Mesenchymal stem cell (in vitro differentiated cells and primary cell): Measurements from ENCODE around the gene PNMA6E.

Experiments
- DNase-seq: peaks from one replicate; pipeline ENCODE4 v3.0.0-alpha.2; 2013
- H2AFZ ChIP-seq: one replicate; pipeline ENCODE4 v1.6.1; 2013; ENCODE audit warnings: low read depth, mild to moderate bottlenecking, control low read depth, inconsistent platforms, low read length, moderate library complexity
- H2AK5ac ChIP-seq: 2 replicates; pipeline ENCODE4 v1.6.1; 2013; ENCODE audit warnings: low read length, moderate library complexity, mild to moderate bottlenecking, inconsistent platforms; ENCODE audit not compliant: severe bottlenecking
- H2BK120ac ChIP-seq: one replicate; pipeline ENCODE4 v1.6.1; 2013; ENCODE audit warnings: low read depth, mild to moderate bottlenecking, inconsistent platforms, low read length, moderate library complexity
- H2BK12ac ChIP-seq, 2 experiments: one replicate each; pipeline ENCODE4 v1.6.1; 2013; ENCODE audit warnings: inconsistent platforms in 2 of 2, low read length in 2 of 2, mild to moderate bottlenecking in 2 of 2, moderate library complexity in 2 of 2, control low read depth in 1 of 2
- H2BK15ac ChIP-seq: one replicate; pipeline ENCODE4 v1.6.1; 2013; ENCODE audit warnings: mild to moderate bottlenecking, low read depth, inconsistent platforms; ENCODE audit not compliant: poor library complexity, severe bottlenecking
- H2BK5ac ChIP-seq: 2 replicates; pipeline ENCODE4 v1.6.1; 2013; ENCODE audit warnings: low read depth, mild to moderate bottlenecking, low read length, control low read depth, inconsistent platforms; ENCODE audit not compliant: poor library complexity, severe bottlenecking
- H3K14ac ChIP-seq, 2 experiments: one replicate each; pipeline ENCODE4 v1.6.1; 2013; ENCODE audit warnings: inconsistent platforms in 2 of 2, low read length in 2 of 2, control low read depth in 1 of 2, mild to moderate bottlenecking in 1 of 2, moderate library complexity in 1 of 2
- H3K18ac ChIP-seq, 2 experiments: one replicate each; pipeline ENCODE4 v1.6.1; 2013; ENCODE audit warnings: inconsistent platforms in 2 of 2, low read length in 2 of 2, control low read depth in 1 of 2, low read depth in 1 of 2, mild to moderate bottlenecking in 1 of 2
- H3K23ac ChIP-seq, 2 experiments: one replicate each; pipeline ENCODE4 v1.6.1; 2013; ENCODE audit warnings: inconsistent platforms in 2 of 2, low read length in 2 of 2, mild to moderate bottlenecking in 2 of 2, moderate library complexity in 2 of 2, control low read depth in 1 of 2
- H3K27ac ChIP-seq: 2 replicates; pipeline ENCODE4 v1.5.1; 2013; ENCODE audit warnings: mild to moderate bottlenecking, moderate library complexity, low read length, control low read depth, inconsistent platforms; ENCODE audit not compliant: poor library complexity, severe bottlenecking
- H3K27me3 ChIP-seq, 2 experiments: 2 replicates each; pipeline versions ENCODE4 v1.6.1 to v1.7.0; 2013; ENCODE audit warnings: low read length in 2 of 2, mild to moderate bottlenecking in 2 of 2, moderate library complexity in 2 of 2, control low read depth in 1 of 2, inconsistent platforms in 1 of 2; ENCODE audit not compliant: control insufficient read depth in 1 of 2, insufficient read depth in 1 of 2
- H3K36me3 ChIP-seq, 2 experiments: 2 replicates each; pipeline versions ENCODE4 v1.6.1 to v1.7.0; 2013; ENCODE audit warnings: low read length in 2 of 2, control low read depth in 1 of 2, inconsistent platforms in 1 of 2, low read depth in 1 of 2, mild to moderate bottlenecking in 1 of 2; ENCODE audit not compliant: insufficient read depth in 2 of 2, control insufficient read depth in 1 of 2
- H3K4ac ChIP-seq, 2 experiments: one replicate each; pipeline ENCODE4 v1.6.1; 2013; ENCODE audit warnings: inconsistent platforms in 2 of 2, low read length in 2 of 2, mild to moderate bottlenecking in 2 of 2, moderate library complexity in 2 of 2, control low read depth in 1 of 2, low read depth in 1 of 2
- H3K4me1 ChIP-seq: 2 replicates; pipeline ENCODE4 v1.6.1; 2013; ENCODE audit warnings: low read depth, low read length, control low read depth; ENCODE audit not compliant: control insufficient read depth, insufficient read depth
- H3K4me2 ChIP-seq: 2 replicates; pipeline ENCODE4 v1.6.1; 2013; ENCODE audit warnings: low read length, mild to moderate bottlenecking, inconsistent platforms; ENCODE audit not compliant: poor library complexity, severe bottlenecking
- H3K4me3 ChIP-seq, 2 experiments: 2 replicates each; pipeline versions ENCODE4 v1.5.1 to v1.7.0; 2013; ENCODE audit warnings: low read length in 2 of 2, mild to moderate bottlenecking in 2 of 2, control low read depth in 1 of 2, low read depth in 1 of 2; ENCODE audit not compliant: insufficient read depth in 1 of 2
- H3K79me1 ChIP-seq: replicated peaks from 2 replicates; pipeline ENCODE4 v1.6.1; 2013; ENCODE audit warnings: mild to moderate bottlenecking, control low read depth, low read length, inconsistent platforms; ENCODE audit not compliant: poor library complexity, severe bottlenecking
- H3K9ac ChIP-seq: 2 replicates; pipeline ENCODE4 v1.7.0; 2013; ENCODE audit warnings: mild to moderate bottlenecking, low read length, moderate library complexity
- H3K9me3 ChIP-seq: 2 replicates; pipeline ENCODE4 v1.7.0; 2013; ENCODE audit warnings: mild to moderate bottlenecking, low read length; ENCODE audit not compliant: control insufficient read depth
- H4K8ac ChIP-seq: one replicate; pipeline ENCODE4 v1.6.1; 2013; ENCODE audit warnings: inconsistent platforms, mild to moderate bottlenecking, low read length, moderate library complexity
- H4K91ac ChIP-seq: one replicate; pipeline ENCODE4 v1.6.1; 2013; ENCODE audit warnings: mild to moderate bottlenecking, low read length, inconsistent platforms
- WGBS: methylation state at CpG from one replicate; pipeline ENCODE4 v1.1.7; 2013; ENCODE audit warnings: mixed read lengths; 5-methylcytosine and 5-hydroxymethylcytosine counted together

The PNMA6E gene

DNA sequence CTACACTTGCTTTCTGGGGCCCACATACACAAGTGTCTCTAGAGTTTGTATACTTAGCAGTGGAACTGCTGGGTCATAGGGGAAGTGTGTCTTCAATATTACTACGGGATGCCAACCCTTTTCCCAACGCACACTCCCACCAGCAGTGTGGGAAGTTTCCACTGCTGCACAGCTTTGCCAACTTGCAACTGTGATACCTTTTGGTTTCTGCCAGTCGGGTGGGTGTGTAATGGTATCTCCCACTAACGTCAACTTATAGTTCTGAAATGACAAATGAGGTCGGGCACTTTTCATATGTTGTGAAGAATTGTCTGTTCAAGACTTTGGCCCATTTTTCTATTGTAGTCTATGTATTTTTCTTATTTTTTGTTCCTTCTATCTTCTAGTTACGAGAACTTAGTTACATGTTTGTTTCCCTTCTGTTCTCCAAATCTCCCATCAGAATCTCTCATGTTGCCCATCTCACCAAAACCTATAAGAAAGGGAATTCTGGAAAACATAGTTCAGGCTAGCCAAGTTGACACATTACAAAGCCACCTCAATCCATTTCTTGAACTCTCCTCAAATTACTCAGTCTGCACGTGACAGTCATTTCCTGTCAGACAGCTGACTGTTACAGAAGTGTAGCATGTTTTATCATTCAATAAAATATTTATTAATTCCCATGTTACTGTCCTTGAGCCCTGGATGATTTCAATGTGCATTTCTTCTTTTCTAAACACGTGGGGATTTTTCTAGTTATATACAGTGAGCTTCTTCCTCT is 30.7 kb downstream of the PNMA6E start:
- no peak for DNase-seq
- no peak overlapping the region for H3K23ac ChIP-seq

DNA sequence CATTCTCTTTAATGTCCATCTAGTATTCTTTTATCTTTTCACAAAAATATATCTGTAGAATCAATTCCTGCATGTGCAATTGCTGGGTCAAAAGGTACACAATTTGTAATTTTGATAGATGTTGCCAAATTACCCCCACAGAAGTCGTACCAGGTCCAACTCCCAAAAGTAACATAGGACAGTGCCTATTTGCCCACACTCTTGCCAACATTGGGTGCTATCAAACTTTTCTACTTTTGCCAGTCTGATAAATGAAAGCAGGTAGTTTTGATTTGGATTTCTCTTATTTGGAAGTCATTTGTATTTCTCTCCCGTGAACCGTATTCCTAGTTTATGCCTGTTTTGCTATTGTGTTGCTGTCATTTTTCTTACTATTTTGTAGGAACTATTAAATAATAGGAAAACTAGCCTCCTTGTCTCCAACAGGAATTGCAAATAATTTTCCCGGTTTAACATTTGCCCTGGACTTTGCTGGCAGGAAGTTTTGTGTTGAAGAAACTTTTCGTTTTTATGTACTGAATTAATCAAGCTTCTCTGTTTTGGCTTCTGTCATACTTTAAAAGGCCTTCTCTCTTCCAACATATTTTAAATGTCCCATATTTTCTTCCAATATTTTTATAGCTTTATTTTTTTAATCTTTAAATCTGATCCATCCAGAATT is 34.1 kb downstream of the PNMA6E start:
- Histone ChIP-seq H2AK5ac (no peak overlapping the region), H3K27ac (no peak overlapping the region), H3K9ac (no peak overlapping the region), H3K4me2 (no peak overlapping the region), H4K91ac (no peak overlapping the region), H3K18ac (no peak overlapping the region), H2BK12ac (no peak overlapping the region), H3K27me3 (peaks cover 0 to 23% of the 10 kb centered on the region in 2 experiments), H3K4me3 (no peak overlapping the region), H2BK120ac (no peak overlapping the region), H3K4me1 (no peaks in the 10 kb centered on the region), H3K36me3 (no peaks in the 10 kb centered on the region), H3K23ac (no peak overlapping the region), H3K14ac (no peak overlapping the region), H3K9me3 (no peaks in the 10 kb centered on the region), H2BK15ac (no peak overlapping the region), H2AFZ (no peak overlapping the region), H2BK5ac (no peak overlapping the region), H3K4ac (no peak overlapping the region), H4K8ac (no peak overlapping the region), H3K79me1 (no peaks in the 10 kb centered on the region)
- no peak for DNase-seq
- no CpG with 5 or more reads among the region's 5 CpGs for WGBS

More for the DNA sequence above, 30.7 kb downstream of the PNMA6E start:
- Histone ChIP-seq H2AK5ac (no peak overlapping the region), H3K79me1 (no peaks in the 10 kb centered on the region), H2BK120ac (no peak overlapping the region), H3K4me1 (no peaks in the 10 kb centered on the region), H3K4me2 (no peak overlapping the region), H3K36me3 (no peaks in the 10 kb centered on the region), H3K18ac (no peak overlapping the region), H3K14ac (no peak overlapping the region), H2BK15ac (no peak overlapping the region), H4K8ac (no peak overlapping the region), H3K27me3 (peaks cover 0 to 22% of the 10 kb centered on the region in 2 experiments), H3K27ac (no peak overlapping the region), H3K9ac (no peak overlapping the region), H2AFZ (no peak overlapping the region), H2BK5ac (no peak overlapping the region), H2BK12ac (no peak overlapping the region), H3K4me3 (no peak overlapping the region), H3K4ac (no peak overlapping the region), H4K91ac (peak overlapping the region; percentile 39), H3K9me3 (no peaks in the 10 kb centered on the region)
- 71% methylated on average over 1 of the region's 8 CpGs for WGBS

DNA sequence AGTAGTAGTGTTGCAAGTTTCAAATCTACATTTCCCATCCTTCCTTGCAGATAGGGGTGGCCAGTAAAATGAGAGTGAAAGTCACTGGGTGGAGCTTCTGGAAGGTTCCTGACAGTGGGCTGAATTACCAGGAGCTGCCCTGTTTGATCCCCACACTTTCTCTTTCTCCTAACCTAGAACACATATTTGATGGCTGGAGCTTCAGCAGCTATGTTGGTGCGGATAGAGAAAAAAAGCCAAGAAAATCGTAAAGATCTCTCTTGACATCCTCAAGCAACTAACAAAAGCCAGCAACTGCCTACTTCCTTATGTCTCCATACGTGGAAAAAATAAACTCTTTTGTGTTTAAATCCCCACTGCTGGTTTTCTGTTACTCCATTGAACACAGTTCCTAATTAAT is 35.0 kb downstream of the PNMA6E start:
- no peak overlapping the region for H2AFZ ChIP-seq
- H2AK5ac ChIP-seq, result no peak overlapping the region
- H4K8ac ChIP-seq, result no peak overlapping the region
- H3K27ac ChIP-seq, result no peak overlapping the region
- H3K23ac ChIP-seq, result no peak overlapping the region
- H3K36me3 ChIP-seq, result no peaks in the 10 kb centered on the region
- H3K79me1 ChIP-seq, result no peaks in the 10 kb centered on the region
- no peak overlapping the region for H3K4ac ChIP-seq
- H2BK12ac ChIP-seq, result no peak overlapping the region
- no peak overlapping the region for H2BK120ac ChIP-seq
- H2BK5ac ChIP-seq, result no peak overlapping the region
- H3K4me2 ChIP-seq, result no peak overlapping the region
- no peak overlapping the region for H2BK15ac ChIP-seq
- H3K9me3 ChIP-seq, result no peaks in the 10 kb centered on the region
- H3K4me3 ChIP-seq, result no peak overlapping the region
- no peak overlapping the region for H3K14ac ChIP-seq
- 78% methylated on average over 3 of the region's 3 CpGs for WGBS
- H3K4me1 ChIP-seq, result no peaks in the 10 kb centered on the region
- peaks cover 0 to 17% of the 10 kb centered on the region in 2 experiments for H3K27me3 ChIP-seq
- no peak overlapping the region for H3K9ac ChIP-seq
- no peak overlapping the region for H4K91ac ChIP-seq
- DNase-seq, result no peak
- no peak overlapping the region for H3K18ac ChIP-seq

DNA sequence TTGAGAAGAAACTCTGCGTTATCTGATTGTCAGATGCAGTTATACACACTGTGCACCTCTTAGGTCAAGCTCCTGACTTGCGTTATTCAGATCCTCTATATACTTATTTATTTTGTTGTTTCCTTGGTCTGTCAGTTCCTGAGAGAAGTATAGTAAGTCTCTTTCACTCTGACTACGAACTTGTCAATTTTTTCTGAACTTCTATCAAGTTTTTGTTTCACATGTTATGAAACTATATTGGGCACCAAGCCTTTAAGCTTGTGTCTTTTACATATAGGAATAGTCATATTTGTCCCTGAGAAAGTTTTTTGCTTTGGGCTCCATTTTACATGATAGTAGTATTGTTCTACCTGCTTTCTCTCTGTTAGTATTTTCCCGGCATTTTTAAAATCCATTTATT is 35.5 kb downstream of the PNMA6E start:
- WGBS, result no CpG with 5 or more reads among the region's 4 CpGs
- no peak overlapping the region for H2AFZ ChIP-seq
- H2BK5ac ChIP-seq, result no peak overlapping the region
- no peaks in the 10 kb centered on the region for H3K4me1 ChIP-seq
- no peak overlapping the region for H3K18ac ChIP-seq
- no peak overlapping the region for H3K27ac ChIP-seq
- H3K4me3 ChIP-seq, result no peak overlapping the region
- H3K36me3 ChIP-seq, result no peaks in the 10 kb centered on the region
- H2BK12ac ChIP-seq, result no peak overlapping the region
- H3K79me1 ChIP-seq, result no peaks in the 10 kb centered on the region
- no peak overlapping the region for H3K14ac ChIP-seq
- no peaks in the 10 kb centered on the region for H3K9me3 ChIP-seq
- H2AK5ac ChIP-seq, result no peak overlapping the region
- no peak overlapping the region for H4K91ac ChIP-seq
- no peak overlapping the region for H3K9ac ChIP-seq
- no peak overlapping the region for H3K4ac ChIP-seq
- H2BK120ac ChIP-seq, result no peak overlapping the region
- DNase-seq, result no peak
- H2BK15ac ChIP-seq, result no peak overlapping the region
- no peak overlapping the region for H3K23ac ChIP-seq
- H3K27me3 ChIP-seq, result peaks cover 0 to 19% of the 10 kb centered on the region in 2 experiments
- no peak overlapping the region for H4K8ac ChIP-seq
- H3K4me2 ChIP-seq, result no peak overlapping the region
